Progenitor cell of endocrine pancreas (in vitro differentiated cells): ENCODE data around the gene ZPR1. TPM values are rescaled to one million over a fixed set of nuclear protein-coding genes. Genes with fewer than 3 reads are reported as not detected.

ENCODE experiments used
- DNase-seq: peaks from one replicate; pipeline ENCODE4 v3.0.0; 2021; ENCODE audit warnings: low spot score; ENCODE audit not compliant: unreplicated experiment
- H3K27ac Mint-ChIP-seq: 2 replicates; pipeline ENCODE4 v1.8.0; 2021; ENCODE audit warnings: mild to moderate bottlenecking, moderate library complexity, mixed read lengths
- H3K27me3 Mint-ChIP-seq: 2 replicates; pipeline ENCODE4 v1.8.0; 2021; ENCODE audit warnings: mixed read lengths
- H3K36me3 Mint-ChIP-seq: 2 replicates; pipeline ENCODE4 v1.8.0; 2022; ENCODE audit warnings: mixed read lengths; ENCODE audit not compliant: insufficient read depth
- H3K4me1 Mint-ChIP-seq: 2 replicates; pipeline ENCODE4 v1.8.0; 2021; ENCODE audit warnings: low read depth, mixed read lengths
- H3K4me3 Mint-ChIP-seq: 2 replicates; pipeline ENCODE4 v1.8.0; 2021; ENCODE audit warnings: low read depth, mild to moderate bottlenecking, moderate library complexity, mixed read lengths
- H3K9me3 Mint-ChIP-seq: 2 replicates; pipeline ENCODE4 v1.8.0; 2021; ENCODE audit warnings: low read depth, mixed read lengths
- CTCF ChIP-seq: fragments of 200-600 bp; sonication (generic); IDR thresholded peaks from one replicate; pipeline ENCODE4 v1.5.0; 2021; ENCODE audit warnings: antibody characterized with exemption, mild to moderate bottlenecking; ENCODE audit not compliant: unreplicated experiment
- total RNA-seq: library from RNA; stranded (reverse); gene quantifications from 2 replicates; pipeline ENCODE4 v1.2.1, GENCODE V29; 2021

The ZPR1 gene
- total RNA-seq, 1 donor from 2014 or later: 48.6 TPM

DNA sequence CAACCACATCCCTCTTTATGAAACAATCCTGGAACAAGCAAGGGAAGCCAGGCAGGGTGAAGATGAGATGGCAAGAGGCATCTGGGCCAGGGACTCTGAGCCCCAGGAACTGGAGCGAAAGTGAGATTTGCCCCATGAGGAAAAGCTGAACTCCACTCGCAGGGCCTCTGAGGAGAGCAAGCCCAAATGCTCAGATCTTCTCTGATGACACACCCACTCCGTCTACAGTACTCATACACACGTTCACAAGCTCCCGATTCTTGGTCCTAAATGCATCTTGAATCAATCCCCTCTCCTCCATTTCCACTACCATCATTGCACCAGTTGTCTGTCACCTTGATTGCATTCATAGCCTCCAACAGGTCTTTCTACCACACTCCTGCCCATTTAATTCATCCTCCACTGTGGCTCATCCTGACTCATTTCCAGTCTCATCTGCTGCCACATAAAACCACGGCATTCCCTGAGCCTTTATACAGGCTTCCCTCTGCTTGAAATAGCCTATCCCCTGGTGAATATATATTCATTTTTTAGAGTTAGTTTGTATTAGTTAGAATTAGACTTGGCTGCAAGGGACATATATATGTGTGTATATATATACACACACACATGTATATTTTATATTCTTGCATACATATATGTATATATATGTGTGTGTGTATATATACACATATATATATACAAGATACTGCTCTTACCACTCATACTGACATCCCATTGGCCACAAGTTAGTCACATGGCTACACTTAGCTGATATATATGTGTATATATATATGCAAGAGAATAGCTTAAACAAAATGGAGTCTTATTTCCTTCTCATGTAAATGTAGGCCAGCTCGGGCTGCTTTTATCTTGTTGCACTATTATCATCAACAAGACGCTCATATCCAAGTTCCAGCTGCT is 5.3 kb upstream of the ZPR1 start:
- TF ChIP-seq CTCF: no peak
- no peak overlapping the region for H3K27ac Mint-ChIP-seq
- H3K4me1 Mint-ChIP-seq: peaks cover 14% of the 10 kb centered on the region
- H3K36me3 Mint-ChIP-seq: no peaks in the 10 kb centered on the region
- DNase-seq: no peak
- no peaks in the 10 kb centered on the region for H3K9me3 Mint-ChIP-seq
- no peak overlapping the region for H3K4me3 Mint-ChIP-seq
- peaks cover 13% of the 10 kb centered on the region for H3K27me3 Mint-ChIP-seq

GRCh38 chr11:116792144-116792868 is 4.5 kb upstream of the ZPR1 start:
- peaks cover 13% of the 10 kb centered on the region for H3K27me3 Mint-ChIP-seq
- H3K27ac Mint-ChIP-seq: no peak overlapping the region
- no peaks in the 10 kb centered on the region for H3K9me3 Mint-ChIP-seq
- no peaks in the 10 kb centered on the region for H3K36me3 Mint-ChIP-seq
- DNase-seq: no peak
- H3K4me1 Mint-ChIP-seq: peaks cover 15% of the 10 kb centered on the region
- no peak overlapping the region for H3K4me3 Mint-ChIP-seq
- TF ChIP-seq CTCF: no peak

DNA sequence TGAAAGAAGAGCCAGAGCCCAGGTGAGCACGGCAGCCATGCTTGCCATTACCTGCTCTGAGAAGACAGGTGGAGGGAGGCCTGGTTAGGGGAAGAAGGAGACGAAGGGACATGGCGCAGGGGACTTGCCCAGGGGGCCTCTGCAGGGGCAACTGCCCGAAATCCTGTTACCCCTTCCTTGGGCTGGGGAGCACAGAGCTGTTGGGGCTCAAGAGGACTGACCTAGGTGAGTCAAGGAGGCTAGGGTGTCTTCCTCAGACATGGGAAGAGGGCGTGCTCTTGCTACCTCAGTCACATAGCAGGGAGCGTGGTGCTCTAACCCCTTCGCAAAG is 4.0 kb upstream of the ZPR1 start, which contains the start of gene APOA5:
TSS of gene APOA5 (minus strand) at position 67 of the 331 bp plus-strand sequence. CDS start at position 48, 19 bp downstream.
- no peak for TF ChIP-seq CTCF
- Mint-ChIP-seq H3K9me3 (no peaks in the 10 kb centered on the region), H3K27ac (no peak within 1 kb of the TSS), H3K4me1 (peaks cover 20% of the 10 kb centered on the region), H3K27me3 (peaks cover 13% of the 10 kb centered on the region), H3K36me3 (peaks cover 3% of the 10 kb centered on the region), H3K4me3 (peak within 1 kb of the TSS; percentile 44)
- no peak for DNase-seq

GRCh38 chr11:116791002-116791812 is 3.4 kb upstream of the ZPR1 start:
- peak; percentile 94 for TF ChIP-seq CTCF
- H3K4me1 Mint-ChIP-seq: peaks cover 22% of the 10 kb centered on the region
- H3K9me3 Mint-ChIP-seq: no peaks in the 10 kb centered on the region
- H3K27me3 Mint-ChIP-seq: peaks cover 13% of the 10 kb centered on the region
- H3K27ac Mint-ChIP-seq: no peak overlapping the region
- peak; percentile 83 for DNase-seq
- H3K36me3 Mint-ChIP-seq: peaks cover 3% of the 10 kb centered on the region
- H3K4me3 Mint-ChIP-seq: peak overlapping the region; percentile 44
